Transverse colon (tissue), 4 donors: ENCODE results near the gene EHBP1L1. TPM values are rescaled to one million over a fixed set of nuclear protein-coding genes. Genes with fewer than 3 reads are reported as not detected.

Experiments used
- DNase-seq: peaks from one replicate; pipeline ENCODE4 v3.0.0-alpha.2; 2019
- H3K27ac ChIP-seq, 4 donors: fragments of 200-600 bp; sonication (generic); 2 replicates each; pipeline ENCODE4 v1.5.1; 2016 to 2018; ENCODE audit warnings: inconsistent platforms in 4 of 4
- H3K27me3 ChIP-seq: fragments of 200-600 bp; sonication (generic); 2 replicates; pipeline ENCODE4 v1.5.1; 2017; ENCODE audit warnings: inconsistent platforms
- H3K36me3 ChIP-seq, 4 donors: fragments of 200-600 bp; sonication (generic); 2 replicates each; pipeline ENCODE4 v1.5.1; 2017 to 2019; ENCODE audit warnings: inconsistent platforms in 4 of 4
- H3K4me1 ChIP-seq, 4 donors: fragments of 200-600 bp; sonication (generic); 2 replicates each; pipeline ENCODE4 v1.5.1; 2017 to 2020; ENCODE audit warnings: inconsistent platforms in 4 of 4
- H3K4me3 ChIP-seq, 4 donors: fragments of 200-600 bp; sonication (generic); 1 replicate in 1 of 4; 2 replicates in 3 of 4; pipeline versions ENCODE4 v1.5.1 to v1.6.1; 2017 to 2019; ENCODE audit warnings: inconsistent platforms in 4 of 4
- H3K9me3 ChIP-seq, 2 donors: fragments of 200-600 bp; sonication (generic); 2 replicates each; pipeline ENCODE4 v1.5.1; 2017 to 2019; ENCODE audit warnings: inconsistent platforms in 2 of 2
- EP300 ChIP-seq: sonication (generic); formaldehyde crosslinking; IDR thresholded peaks from one replicate; pipeline ENCODE4 v1.6.1; 2017; ENCODE audit warnings: antibody characterized with exemption, low read depth
- POLR2A ChIP-seq: fragments of 450-650 bp; IDR thresholded peaks from one replicate; pipeline ENCODE4 v1.6.1; 2016; ENCODE audit warnings: antibody characterized with exemption, mild to moderate bottlenecking, moderate library complexity
- POLR2AphosphoS5 ChIP-seq, 3 donors: sonication (generic); formaldehyde crosslinking; IDR thresholded peaks; one replicate each; pipeline ENCODE4 v1.6.1; 2016; ENCODE audit warnings: antibody characterized with exemption in 3 of 3
- WGBS, 2 donors: methylation state at CpG; one replicate each; pipeline ENCODE4 v1.1.5; 2018; ENCODE audit warnings: low coverage in 1 of 2; 5-methylcytosine and 5-hydroxymethylcytosine counted together
- in situ Hi-C, 4 donors: fragments of 200-750 bp; cut with MboI; loops; one replicate each; pipeline versions ENCODE4 v1.15.0 to v1.15.1; 2017; ENCODE audit warnings: low sequenced_read_pairs in 3 of 4, low pct_ligation_motif_present in 1 of 4, low pct_unique_long_range_greater_than_20kb in 1 of 4
- intact Hi-C: fragments of 100-400 bp; cut with DNase I; formaldehyde crosslinking; loops from one replicate; pipeline ENCODE4 v1.15.1; 2023; ENCODE audit warnings: low total_unique reads
- total RNA-seq, 4 donors: library from RNA; depleted of rRNA; stranded (reverse); fragments of >200 nt; gene quantifications; one replicate each; pipeline ENCODE4 v1.1.0, GENCODE V29; 2016
- TF ChIP-seq, protein P1 (sequence below), 5 experiments: fragments of 200-600 bp in 3 of 5; fragments of 450-650 bp in 2 of 5; sonication (generic) in 3 of 5; IDR thresholded peaks; 1 replicate in 2 of 5; 2 replicates in 3 of 5; pipeline ENCODE4 v1.5.1; 2016 to 2017; ENCODE audit warnings: antibody characterized with exemption in 5 of 5, inconsistent platforms in 3 of 5, mild to moderate bottlenecking in 2 of 5, moderate library complexity in 1 of 5

Gene EHBP1L1
- total RNA-seq, 4 donors from 2014 or later: 90.2 to 215 (median 106) TPM

- Histone ChIP-seq H3K4me1 (peaks cover 23 to 49% (median 38%) of the 10 kb centered on the region in 4 donors), H3K9me3 (no peaks in the 10 kb centered on the region), H3K36me3 (no peaks in the 10 kb centered on the region), H3K27ac (peak overlapping the region in 2 of 4 donors; percentile 73 to 85), H3K27me3 (no peaks in the 10 kb centered on the region), H3K4me3 (no peak overlapping the region)
- TF ChIP-seq, protein P1, sequence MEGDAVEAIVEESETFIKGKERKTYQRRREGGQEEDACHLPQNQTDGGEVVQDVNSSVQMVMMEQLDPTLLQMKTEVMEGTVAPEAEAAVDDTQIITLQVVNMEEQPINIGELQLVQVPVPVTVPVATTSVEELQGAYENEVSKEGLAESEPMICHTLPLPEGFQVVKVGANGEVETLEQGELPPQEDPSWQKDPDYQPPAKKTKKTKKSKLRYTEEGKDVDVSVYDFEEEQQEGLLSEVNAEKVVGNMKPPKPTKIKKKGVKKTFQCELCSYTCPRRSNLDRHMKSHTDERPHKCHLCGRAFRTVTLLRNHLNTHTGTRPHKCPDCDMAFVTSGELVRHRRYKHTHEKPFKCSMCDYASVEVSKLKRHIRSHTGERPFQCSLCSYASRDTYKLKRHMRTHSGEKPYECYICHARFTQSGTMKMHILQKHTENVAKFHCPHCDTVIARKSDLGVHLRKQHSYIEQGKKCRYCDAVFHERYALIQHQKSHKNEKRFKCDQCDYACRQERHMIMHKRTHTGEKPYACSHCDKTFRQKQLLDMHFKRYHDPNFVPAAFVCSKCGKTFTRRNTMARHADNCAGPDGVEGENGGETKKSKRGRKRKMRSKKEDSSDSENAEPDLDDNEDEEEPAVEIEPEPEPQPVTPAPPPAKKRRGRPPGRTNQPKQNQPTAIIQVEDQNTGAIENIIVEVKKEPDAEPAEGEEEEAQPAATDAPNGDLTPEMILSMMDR (IDR thresholded peaks at IDR 0.05): no peak
- TF ChIP-seq EP300 (no peak), POLR2A (no peak), POLR2AphosphoS5 (IDR thresholded peaks at IDR 0.05) (no peak)
- intact Hi-C loops: loop anchor here (5.0 kb wide), 1 partner anchor 48 kb away; no protein-coding TSS in a partner anchor
- in situ Hi-C loops: no loop called here
- DNase-seq: peak; percentile 59
- 17 to 51% methylated on average over 1 to 8 of the region's 8 CpGs for WGBS, 2 donors
Measured at GRCh38 chr11:65590240-65590738, 14.4 kb downstream of the EHBP1L1 start.

DNA sequence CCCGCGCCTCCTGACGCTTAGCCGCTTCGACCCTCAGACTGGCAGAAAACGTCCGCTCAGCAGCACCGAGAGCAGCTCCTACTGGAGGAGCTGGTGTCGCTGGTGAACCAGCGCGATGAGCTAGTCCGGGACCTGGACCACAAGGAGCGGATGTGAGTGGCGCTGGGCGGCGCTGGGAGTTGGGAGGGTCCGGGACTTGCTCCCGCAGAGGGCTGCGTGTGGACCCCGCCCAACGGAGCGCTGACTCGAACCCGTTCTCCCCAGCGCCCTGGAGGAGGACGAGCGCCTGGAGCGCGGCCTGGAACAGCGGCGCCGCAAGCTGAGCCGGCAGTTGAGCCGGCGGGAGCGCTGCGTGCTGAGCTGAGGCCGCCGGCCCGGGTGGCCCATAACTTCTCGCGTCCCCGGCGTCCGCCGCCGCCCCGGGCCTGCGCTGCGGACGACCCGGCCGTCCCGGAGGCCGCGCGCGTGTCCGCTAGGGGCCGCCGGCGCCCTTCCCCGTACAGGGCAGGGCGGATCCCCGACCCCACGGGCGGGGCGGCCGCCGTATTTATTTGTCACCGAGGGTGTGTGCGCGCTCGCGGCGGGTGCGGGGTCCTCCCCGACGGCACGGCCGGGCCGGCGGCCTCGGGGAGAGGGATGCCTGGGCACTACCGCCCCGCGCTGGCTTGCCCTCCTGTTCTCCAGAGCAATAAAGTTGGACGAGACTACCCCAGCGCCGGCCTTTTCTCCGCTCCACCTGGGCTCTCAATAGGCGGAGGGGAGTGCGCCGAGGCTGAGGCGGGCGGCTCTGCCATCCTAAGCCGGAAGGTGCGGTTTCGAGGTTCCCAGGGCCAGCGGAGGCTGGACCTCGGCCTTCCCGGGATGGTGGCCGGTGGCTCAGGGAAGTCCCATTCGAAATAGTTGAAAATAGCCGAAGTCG, 16.3 kb downstream of the EHBP1L1 start:
- peaks cover 12 to 42% (median 33%) of the 10 kb centered on the region in 4 donors for H3K4me1 ChIP-seq
- DNase-seq: peak; percentile 60
- intact Hi-C loops: loop anchor here (5.0 kb wide), 1 partner anchor 50 kb away; no protein-coding TSS in a partner anchor
- TF ChIP-seq, protein P1 (IDR thresholded peaks at IDR 0.05): peak in 4 of 5 experiments; percentile 7 to 23 (median 8)
- TF ChIP-seq EP300: no peak
- TF ChIP-seq POLR2AphosphoS5 (IDR thresholded peaks at IDR 0.05): peak in 2 of 3 donors; percentile 15 to 29
- no peak for TF ChIP-seq POLR2A
- WGBS, 2 donors: 54% methylated on average over 57 of the region's 106 CpGs; no CpG with 5 or more reads in 1 of the 2 donors
- no peaks in the 10 kb centered on the region for H3K36me3 ChIP-seq
- H3K4me3 ChIP-seq: peak overlapping the region in 3 of 4 donors; percentile 6 to 28 (median 27)
- in situ Hi-C loops: no loop called here
- H3K27me3 ChIP-seq: no peaks in the 10 kb centered on the region
- H3K9me3 ChIP-seq: no peaks in the 10 kb centered on the region
- H3K27ac ChIP-seq: peak overlapping the region; percentile 57 to 66 (median 64)

GRCh38 chr11:65592858-65593517, 17.1 kb downstream of the EHBP1L1 start:
- H3K4me1 ChIP-seq: peaks cover 5 to 35% (median 25%) of the 10 kb centered on the region in 4 donors
- no peak overlapping the region for H3K4me3 ChIP-seq
- in situ Hi-C loops (no loop called here), intact Hi-C loops (loop anchor here (5.0 kb wide), 1 partner anchor 51 kb away; no protein-coding TSS in a partner anchor)
- H3K27ac ChIP-seq: peak overlapping the region; percentile 57 to 66 (median 64)
- H3K27me3 ChIP-seq: no peaks in the 10 kb centered on the region
- WGBS, 2 donors: 75% methylated on average over 22 of the region's 22 CpGs; no CpG with 5 or more reads in 1 of the 2 donors
- no peak for DNase-seq
- peaks cover 0 to 5% (median 1%) of the 10 kb centered on the region in 4 donors for H3K36me3 ChIP-seq
- TF ChIP-seq EP300 (no peak), POLR2A (no peak), POLR2AphosphoS5 (IDR thresholded peaks at IDR 0.05) (no peak)
- TF ChIP-seq, protein P1 (IDR thresholded peaks at IDR 0.05): no peak
- H3K9me3 ChIP-seq: no peaks in the 10 kb centered on the region
